Mucosa of descending colon (tissue), 3 donors: ENCODE data around the gene SPATS2L. TPM values are rescaled to one million over a fixed set of nuclear protein-coding genes. Genes with fewer than 3 reads are reported as not detected.

ENCODE experiments used
- ATAC-seq: fragments of 200-7000 bp; cut with Tn5 transposase; one replicate; pipeline ENCODE4 v1.9.1; 2020; ENCODE audit warnings: mild to moderate bottlenecking, moderate library complexity
- DNase-seq, 3 donors: peaks; one replicate each; pipeline ENCODE4 v3.0.0-alpha.2; 2020
- H3K36me3 ChIP-seq: fragments of 200-600 bp; one replicate; pipeline ENCODE4 v1.8.0; 2021; ENCODE audit warnings: low read depth, mild to moderate bottlenecking
- H3K4me1 ChIP-seq: fragments of 200-600 bp; one replicate; pipeline ENCODE4 v1.8.0; 2021; ENCODE audit warnings: low read depth, mild to moderate bottlenecking
- H3K4me3 ChIP-seq: fragments of 200-600 bp; one replicate; pipeline ENCODE4 v1.8.0; 2021; ENCODE audit warnings: mild to moderate bottlenecking
- H3K9me3 ChIP-seq: fragments of 200-600 bp; one replicate; pipeline ENCODE4 v1.8.0; 2021; ENCODE audit warnings: mild to moderate bottlenecking
- CTCF ChIP-seq: fragments of 200-600 bp; IDR thresholded peaks from one replicate; pipeline ENCODE4 v1.8.0; 2022; ENCODE audit warnings: antibody characterized with exemption, mild to moderate bottlenecking
- intact Hi-C, 2 donors: fragments of 100-400 bp; cut with DNase I in 1 of 2; cut with micrococcal nuclease in 1 of 2; formaldehyde crosslinking; loops; one replicate each; pipeline versions ENCODE4 v1.11.0 to v1.11.1; 2022; cut with DNase I, micrococcal nuclease
- total RNA-seq, 3 donors: library from RNA; stranded (reverse); fragmentation: NEBNext Ultra II Directional in 2 of 3; extraction: Animal tissue kit (Norgen Biotek cat#: 25700) in 2 of 3; gene quantifications; one replicate each; pipeline versions ENCODE4 v1.2.1 to v1.2.4, GENCODE V29; 2021 to 2023
- donor health status: DM: no; HTN: no; CAD: no; lungs with moderate emphysema.
- donor health status: DM: no; HTN: no; CAD: no.
- donor health status: DM: no; HTN: yes; CAD: no.

The SPATS2L gene
- total RNA-seq, 3 donors from 2014 or later: 160 to 238 (median 232) TPM

DNA sequence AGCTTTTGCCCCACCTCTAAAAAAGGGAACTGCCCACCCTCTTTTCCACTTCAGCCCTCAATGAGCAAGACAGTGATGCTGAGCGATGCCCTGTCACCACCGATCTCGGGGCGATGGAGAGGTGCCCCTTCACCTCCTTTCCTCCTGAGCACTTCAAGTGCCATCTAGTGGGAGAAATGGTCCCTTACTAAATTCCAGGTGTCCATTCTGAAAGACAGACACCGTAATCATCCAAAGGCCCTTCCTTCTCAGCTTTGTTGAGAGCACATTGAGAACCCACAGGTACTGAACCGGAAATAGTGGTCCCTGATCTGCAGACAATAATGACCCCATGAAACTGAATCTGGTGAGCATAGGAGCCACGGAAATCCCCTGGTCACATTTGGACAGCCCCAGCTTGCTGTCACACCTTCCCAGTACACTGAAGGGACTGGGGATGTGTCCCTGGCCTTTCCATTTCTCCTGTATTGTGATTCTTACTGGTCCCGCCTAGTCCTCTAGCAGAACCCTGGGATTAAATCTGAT, 164.9 kb downstream of the SPATS2L start:
- peak in 1 of 3 donors; percentile 40 for DNase-seq
- no peak for TF ChIP-seq CTCF
- no peaks in the 10 kb centered on the region for H3K36me3 ChIP-seq
- no peak overlapping the region for H3K4me3 ChIP-seq
- no peaks in the 10 kb centered on the region for H3K4me1 ChIP-seq
- H3K9me3 ChIP-seq: no peaks in the 10 kb centered on the region
- peak; percentile 43 for ATAC-seq
- intact Hi-C loops: loop anchor here (5.0 to 10.0 kb wide), 2 partner anchors 167 to 489 kb away; partner anchors contain the start of gene SPATS2L (in 1 of the 2)

DNA sequence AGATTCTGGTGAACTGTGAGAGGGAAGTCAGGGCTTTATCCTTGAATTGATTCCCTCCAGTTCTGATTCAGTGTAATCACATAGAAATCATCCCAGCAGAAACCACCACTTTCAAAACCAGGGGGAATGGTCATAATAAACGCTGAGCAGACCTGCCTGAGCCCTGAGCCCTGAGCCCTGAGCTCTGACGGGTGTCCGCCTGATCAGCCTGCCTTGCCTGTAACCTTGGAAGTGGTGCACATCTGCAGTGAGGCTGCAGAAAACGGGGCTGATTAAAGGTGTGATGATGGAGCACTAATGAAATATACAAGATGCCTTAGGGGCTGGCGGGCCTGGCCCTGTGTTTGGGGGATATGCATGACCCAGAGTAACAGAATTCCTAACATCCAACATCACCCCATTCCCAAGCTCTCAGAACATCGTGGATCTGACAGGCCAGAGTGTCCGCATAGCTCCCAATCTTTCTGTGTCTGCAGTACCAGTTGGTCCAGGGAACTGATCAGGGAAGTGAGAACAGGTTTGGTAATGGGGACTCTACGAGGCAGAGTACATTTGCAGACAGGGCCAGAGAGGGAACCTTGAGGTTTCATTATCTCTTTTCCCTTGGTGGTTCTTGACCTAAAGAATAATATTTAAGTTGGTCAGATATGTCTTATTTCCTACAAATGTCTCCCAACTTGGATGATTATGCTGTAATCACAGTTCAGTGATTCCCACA, 165.6 kb downstream of the SPATS2L start:
- H3K4me3 ChIP-seq: no peak overlapping the region
- ATAC-seq: no peak
- no peaks in the 10 kb centered on the region for H3K36me3 ChIP-seq
- DNase-seq: no peak
- intact Hi-C loops: loop anchor here (5.0 to 10.0 kb wide), 2 partner anchors 167 to 490 kb away; partner anchors contain the start of gene SPATS2L (in 1 of the 2)
- H3K4me1 ChIP-seq: no peaks in the 10 kb centered on the region
- no peaks in the 10 kb centered on the region for H3K9me3 ChIP-seq
- no peak for TF ChIP-seq CTCF

- intact Hi-C loops: loop anchor here (5.0 to 10.0 kb wide), 2 partner anchors 168 to 491 kb away; partner anchors contain the start of gene SPATS2L (in 1 of the 2)
Observed at GRCh38 chr2:200472853-200473464, 166.5 kb downstream of the SPATS2L start.

DNA sequence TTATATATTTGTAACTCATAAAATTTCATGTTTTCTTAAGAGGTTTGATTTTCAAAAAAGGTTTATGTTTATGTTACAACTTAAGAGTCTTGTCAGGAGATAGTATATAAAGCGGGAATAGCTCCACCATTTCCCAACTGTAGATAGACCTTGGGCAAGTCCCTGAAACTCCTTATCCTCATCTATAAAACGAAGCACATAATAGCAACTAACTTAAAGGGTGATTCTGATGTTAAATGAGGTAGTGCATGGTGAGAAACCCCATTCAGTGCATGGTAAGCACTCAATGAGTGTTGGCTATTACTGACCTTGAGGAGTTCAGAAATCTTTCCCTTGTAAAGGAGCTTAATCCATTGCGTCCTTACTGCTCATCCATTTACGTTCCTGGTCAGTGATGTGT, 169.3 kb downstream of the SPATS2L start:
- Histone ChIP-seq H3K4me3 (no peak overlapping the region), H3K4me1 (no peaks in the 10 kb centered on the region), H3K36me3 (no peaks in the 10 kb centered on the region), H3K9me3 (no peaks in the 10 kb centered on the region)
- DNase-seq (no peak), ATAC-seq (no peak)
- TF ChIP-seq CTCF: no peak
- intact Hi-C loops: loop anchor here in 1 of 2 donors (10.0 kb wide), 1 partner anchor 171 kb away; the partner anchor contains the start of gene SPATS2L

More at GRCh38 chr2:200472853-200473464, 166.5 kb downstream of the SPATS2L start:
- Histone ChIP-seq H3K4me3 (no peak overlapping the region), H3K9me3 (no peaks in the 10 kb centered on the region), H3K36me3 (no peaks in the 10 kb centered on the region), H3K4me1 (no peaks in the 10 kb centered on the region)
- TF ChIP-seq CTCF: no peak
- DNase-seq (no peak), ATAC-seq (no peak)

DNA sequence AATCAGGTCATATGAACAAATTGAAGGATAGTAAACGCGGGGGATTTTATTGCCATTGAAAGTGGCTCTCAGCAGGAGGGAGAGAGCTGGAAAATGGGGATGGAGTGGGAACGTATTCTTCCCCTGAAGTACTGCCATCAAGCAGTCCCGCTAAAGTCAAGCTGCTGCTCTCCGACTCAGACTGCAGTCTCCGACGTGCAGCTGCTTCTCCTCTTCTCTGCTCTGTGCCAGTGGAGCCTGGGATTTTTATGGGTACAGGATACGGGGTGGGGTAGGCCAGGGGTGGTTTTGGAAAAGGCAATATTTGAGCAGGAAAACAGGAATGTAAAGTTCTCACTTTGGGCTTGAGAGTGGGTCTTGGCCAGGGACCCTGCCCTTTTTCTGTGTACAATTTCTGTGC, 170.3 kb downstream of the SPATS2L start:
- no peaks in the 10 kb centered on the region for H3K36me3 ChIP-seq

More for the DNA sequence above, 170.3 kb downstream of the SPATS2L start:
- TF ChIP-seq CTCF: no peak
- no peaks in the 10 kb centered on the region for H3K4me1 ChIP-seq
- H3K9me3 ChIP-seq: no peaks in the 10 kb centered on the region
- intact Hi-C loops: loop anchor here in 1 of 2 donors (10.0 kb wide), 1 partner anchor 172 kb away; the partner anchor contains the start of gene SPATS2L
- no peak for DNase-seq
- no peak overlapping the region for H3K4me3 ChIP-seq
- no peak for ATAC-seq
